CD4-positive, CD25-positive, alpha-beta regulatory T cell (primary cell): ENCODE data around the gene RAB7A. TPM values are rescaled to one million over a fixed set of nuclear protein-coding genes. Genes with fewer than 3 reads are reported as not detected.

Experiments
- ATAC-seq, 2 donors: fragments of 150-1000 bp; cut with Tn5 transposase; one replicate each; pipeline ENCODE4 v1.10.0; 2021; ENCODE audit warnings: low read depth in 2 of 2, moderate number of reproducible peaks in 2 of 2, moderate library complexity in 1 of 2
- DNase-seq, 3 donors: peaks; one replicate each; pipeline versions ENCODE4 v3.0.0 to v3.0.0-alpha.2; 2012 to 2022; ENCODE audit warnings: mixed read lengths in 1 of 3
- H3K27ac ChIP-seq: one replicate; pipeline ENCODE4 v1.7.0; 2013; ENCODE audit warnings: mild to moderate bottlenecking, low read length; ENCODE audit not compliant: insufficient read depth, poor library complexity, severe bottlenecking
- H3K27me3 ChIP-seq: one replicate; pipeline ENCODE4 v1.7.0; 2013; ENCODE audit warnings: low read length; ENCODE audit not compliant: control insufficient read depth, insufficient read depth
- H3K36me3 ChIP-seq: one replicate; pipeline ENCODE4 v1.7.0; 2013; ENCODE audit warnings: mild to moderate bottlenecking, low read length, moderate library complexity; ENCODE audit not compliant: control insufficient read depth, insufficient read depth
- H3K4me1 ChIP-seq: 2 replicates; pipeline ENCODE4 v1.7.0; 2013; ENCODE audit warnings: mild to moderate bottlenecking, low read length; ENCODE audit not compliant: insufficient read depth, control insufficient read depth, poor library complexity, severe bottlenecking
- H3K4me3 ChIP-seq: one replicate; pipeline ENCODE4 v1.7.0; 2013; ENCODE audit warnings: low read depth, mild to moderate bottlenecking, low read length, moderate library complexity
- H3K9me3 ChIP-seq, 2 experiments: 1 replicate in 1 of 2; 2 replicates in 1 of 2; pipeline ENCODE4 v1.7.0; 2013; ENCODE audit warnings: low read length in 2 of 2, mild to moderate bottlenecking in 1 of 2, moderate library complexity in 1 of 2; ENCODE audit not compliant: control insufficient read depth in 2 of 2
- H3K27ac Mint-ChIP-seq, 3 donors: one replicate each; pipeline ENCODE4 v1.8.0; 2020 to 2022; ENCODE audit warnings: mild to moderate bottlenecking in 3 of 3, mixed read lengths in 3 of 3, moderate library complexity in 2 of 3
- H3K27me3 Mint-ChIP-seq: one replicate; pipeline ENCODE4 v1.8.0; 2022; ENCODE audit warnings: mild to moderate bottlenecking, mixed read lengths
- H3K36me3 Mint-ChIP-seq: one replicate; pipeline ENCODE4 v1.8.0; 2020; ENCODE audit warnings: mixed read lengths
- H3K4me1 Mint-ChIP-seq, 4 donors: one replicate each; pipeline ENCODE4 v1.8.0; 2020 to 2022; ENCODE audit warnings: mixed read lengths in 4 of 4, mild to moderate bottlenecking in 1 of 4
- H3K4me3 Mint-ChIP-seq, 4 donors: one replicate each; pipeline ENCODE4 v1.8.0; 2020 to 2022; ENCODE audit warnings: mild to moderate bottlenecking in 4 of 4, mixed read lengths in 4 of 4, moderate library complexity in 3 of 4
- H3K9me3 Mint-ChIP-seq, 7 donors: one replicate each; pipeline ENCODE4 v1.8.0; 2020 to 2022; ENCODE audit warnings: mixed read lengths in 7 of 7, mild to moderate bottlenecking in 3 of 7, moderate library complexity in 2 of 7
- polyA plus RNA-seq, 4 donors: library from polyadenylated mRNA; unstranded; fragments of 300-500 nt; fragmentation: Illumina TruSeq; gene quantifications; one replicate each; pipeline ENCODE4 v1.2.3, GENCODE V29; 2021
- total RNA-seq: library from RNA; stranded (reverse); gene quantifications from one replicate; pipeline ENCODE4 v1.2.3, GENCODE V29; 2022

The RAB7A gene
- total and polyA plus RNA-seq, 5 donors from 2014 or later: 156 to 200 (median 180) TPM

GRCh38 chr3:128804811-128805155 lies 78.8 kb downstream of the RAB7A start:
- no peak for DNase-seq
- Histone ChIP-seq H3K27me3 (no peaks in the 10 kb centered on the region), H3K36me3 (peaks cover 42% of the 10 kb centered on the region), H3K9me3 (no peaks in the 10 kb centered on the region), H3K4me1 (peaks cover 56% of the 10 kb centered on the region), H3K4me3 (peak overlapping the region; percentile 81), H3K27ac (peak overlapping the region; percentile 87)
- H3K4me3 Mint-ChIP-seq: peak overlapping the region; percentile 81 to 87 (median 83)
- H3K36me3 Mint-ChIP-seq: peaks cover 37% of the 10 kb centered on the region
- H3K27ac Mint-ChIP-seq: peak overlapping the region; percentile 90 to 91 (median 91)
- peaks cover 31 to 76% (median 61%) of the 10 kb centered on the region in 4 donors for H3K4me1 Mint-ChIP-seq
- ATAC-seq: no peak
- H3K9me3 Mint-ChIP-seq: no peaks in the 10 kb centered on the region
- no peaks in the 10 kb centered on the region for H3K27me3 Mint-ChIP-seq

GRCh38 chr3:128805772-128806171 lies 79.8 kb downstream of the RAB7A start:
- H3K4me3 Mint-ChIP-seq: no peak overlapping the region
- DNase-seq: no peak
- peak overlapping the region; percentile 90 to 91 (median 91) for H3K27ac Mint-ChIP-seq

GRCh38 chr3:128806588-128806987 lies 80.6 kb downstream of the RAB7A start:
- DNase-seq: no peak

More at GRCh38 chr3:128805772-128806171, 79.8 kb downstream of the RAB7A start:
- H3K36me3 Mint-ChIP-seq: peaks cover 39% of the 10 kb centered on the region
- no peaks in the 10 kb centered on the region for H3K9me3 Mint-ChIP-seq
- no peak for ATAC-seq
- Histone ChIP-seq H3K27ac (peak overlapping the region; percentile 87), H3K4me3 (no peak overlapping the region), H3K27me3 (no peaks in the 10 kb centered on the region), H3K36me3 (peaks cover 46% of the 10 kb centered on the region), H3K9me3 (no peaks in the 10 kb centered on the region), H3K4me1 (peaks cover 47% of the 10 kb centered on the region)
- no peaks in the 10 kb centered on the region for H3K27me3 Mint-ChIP-seq
- H3K4me1 Mint-ChIP-seq: peaks cover 22 to 70% (median 51%) of the 10 kb centered on the region in 4 donors

GRCh38 chr3:128807186-128807830 lies 81.3 kb downstream of the RAB7A start:
- no peak overlapping the region for H3K27ac ChIP-seq
- H3K9me3 Mint-ChIP-seq: no peaks in the 10 kb centered on the region
- no peaks in the 10 kb centered on the region for H3K9me3 ChIP-seq
- no peak for ATAC-seq
- DNase-seq: no peak
- peaks cover 60% of the 10 kb centered on the region for H3K36me3 ChIP-seq
- no peaks in the 10 kb centered on the region for H3K27me3 ChIP-seq
- H3K4me3 Mint-ChIP-seq: no peak overlapping the region
- H3K4me3 ChIP-seq: no peak overlapping the region
- H3K36me3 Mint-ChIP-seq: peaks cover 41% of the 10 kb centered on the region
- H3K27me3 Mint-ChIP-seq: no peaks in the 10 kb centered on the region
- H3K4me1 Mint-ChIP-seq: peaks cover 12 to 55% (median 37%) of the 10 kb centered on the region in 4 donors
- peaks cover 35% of the 10 kb centered on the region for H3K4me1 ChIP-seq
- H3K27ac Mint-ChIP-seq: peak overlapping the region; percentile 57 to 91 (median 91)

More at GRCh38 chr3:128806588-128806987, 80.6 kb downstream of the RAB7A start:
- Histone ChIP-seq H3K4me3 (no peak overlapping the region), H3K27me3 (no peaks in the 10 kb centered on the region), H3K27ac (no peak overlapping the region), H3K4me1 (peaks cover 38% of the 10 kb centered on the region), H3K9me3 (no peaks in the 10 kb centered on the region), H3K36me3 (peaks cover 53% of the 10 kb centered on the region)
- H3K4me1 Mint-ChIP-seq: peaks cover 16 to 62% (median 44%) of the 10 kb centered on the region in 4 donors
- no peak for ATAC-seq
- no peaks in the 10 kb centered on the region for H3K27me3 Mint-ChIP-seq
- peak overlapping the region; percentile 90 to 91 (median 91) for H3K27ac Mint-ChIP-seq
- H3K4me3 Mint-ChIP-seq: peak overlapping the region in 1 of 4 donors; percentile 11
- no peaks in the 10 kb centered on the region for H3K9me3 Mint-ChIP-seq
- H3K36me3 Mint-ChIP-seq: peaks cover 41% of the 10 kb centered on the region

- Histone ChIP-seq H3K4me3 (no peak overlapping the region), H3K36me3 (peaks cover 74% of the 10 kb centered on the region), H3K27ac (no peak overlapping the region), H3K4me1 (peaks cover 24% of the 10 kb centered on the region), H3K9me3 (no peaks in the 10 kb centered on the region), H3K27me3 (no peaks in the 10 kb centered on the region)
- Mint-ChIP-seq H3K36me3 (peaks cover 47% of the 10 kb centered on the region), H3K9me3 (no peaks in the 10 kb centered on the region), H3K4me3 (peak overlapping the region in 1 of 4 donors; percentile 44), H3K27me3 (no peaks in the 10 kb centered on the region), H3K27ac (peak overlapping the region; percentile 1 to 91 (median 47)), H3K4me1 (peaks cover 6 to 46% (median 30%) of the 10 kb centered on the region in 4 donors)
- ATAC-seq (no peak), DNase-seq (no peak)
Observed at GRCh38 chr3:128808672-128809071, 82.7 kb downstream of the RAB7A start.

GRCh38 chr3:128813097-128813496 lies 87.1 kb downstream of the RAB7A start:
- no peak overlapping the region for H3K27ac ChIP-seq
- H3K27me3 Mint-ChIP-seq: no peaks in the 10 kb centered on the region
- H3K9me3 Mint-ChIP-seq: no peaks in the 10 kb centered on the region
- H3K4me3 Mint-ChIP-seq: peak overlapping the region in 1 of 4 donors; percentile 32
- H3K4me3 ChIP-seq: no peak overlapping the region
- H3K4me1 Mint-ChIP-seq: peaks cover 0 to 13% (median 9%) of the 10 kb centered on the region in 4 donors
- peaks cover 50% of the 10 kb centered on the region for H3K36me3 Mint-ChIP-seq
- ATAC-seq: no peak
- no peaks in the 10 kb centered on the region for H3K4me1 ChIP-seq
- H3K36me3 ChIP-seq: peaks cover 76% of the 10 kb centered on the region
- H3K27ac Mint-ChIP-seq: peak overlapping the region in 1 of 3 donors; percentile 64
- no peaks in the 10 kb centered on the region for H3K27me3 ChIP-seq
- H3K9me3 ChIP-seq: no peaks in the 10 kb centered on the region
- DNase-seq: no peak

GRCh38 chr3:128814060-128814459 lies 88.1 kb downstream of the RAB7A start:
- H3K36me3 ChIP-seq: peaks cover 70% of the 10 kb centered on the region
- H3K27ac ChIP-seq: no peak overlapping the region
- H3K27me3 ChIP-seq: no peaks in the 10 kb centered on the region
- H3K4me3 ChIP-seq: no peak overlapping the region
- DNase-seq (no peak), ATAC-seq (no peak)
- Mint-ChIP-seq H3K4me3 (no peak overlapping the region), H3K27ac (peak overlapping the region in 2 of 3 donors; percentile 7 to 59), H3K9me3 (no peaks in the 10 kb centered on the region), H3K4me1 (peaks cover 0 to 7% (median 6%) of the 10 kb centered on the region in 4 donors), H3K27me3 (no peaks in the 10 kb centered on the region), H3K36me3 (peaks cover 51% of the 10 kb centered on the region)
- no peaks in the 10 kb centered on the region for H3K9me3 ChIP-seq
- H3K4me1 ChIP-seq: no peaks in the 10 kb centered on the region
